Subcutaneous abdominal adipose tissue (tissue), 5 donors: ENCODE results near the gene PNLIPRP1.

Experiments
- H3K27ac ChIP-seq: one replicate; pipeline ENCODE4 v1.7.0; 2013; ENCODE audit warnings: low read depth, mild to moderate bottlenecking, inconsistent platforms, low read length, moderate library complexity
- H3K27me3 ChIP-seq, 5 donors: one replicate each; pipeline ENCODE4 v1.7.0; 2013; ENCODE audit warnings: low read length in 5 of 5, inconsistent platforms in 1 of 5; ENCODE audit not compliant: control insufficient read depth in 5 of 5, insufficient read depth in 4 of 5
- H3K36me3 ChIP-seq, 5 donors: one replicate each; pipeline ENCODE4 v1.7.0; 2013; ENCODE audit warnings: low read length in 5 of 5; ENCODE audit not compliant: control insufficient read depth in 5 of 5, insufficient read depth in 5 of 5
- H3K4me1 ChIP-seq, 5 donors: one replicate each; pipeline ENCODE4 v1.7.0; 2013; ENCODE audit warnings: low read length in 5 of 5, mild to moderate bottlenecking in 3 of 5, moderate library complexity in 1 of 5; ENCODE audit not compliant: control insufficient read depth in 5 of 5, insufficient read depth in 5 of 5
- H3K4me3 ChIP-seq, 5 donors: one replicate each; pipeline ENCODE4 v1.7.0; 2013; ENCODE audit warnings: low read length in 5 of 5, low read depth in 1 of 5
- H3K9ac ChIP-seq, 5 donors: one replicate each; pipeline ENCODE4 v1.7.0; 2013; ENCODE audit warnings: low read length in 5 of 5, mild to moderate bottlenecking in 4 of 5, moderate library complexity in 3 of 5
- H3K9me3 ChIP-seq, 5 donors: one replicate each; pipeline ENCODE4 v1.7.0; 2013; ENCODE audit warnings: low read length in 5 of 5; ENCODE audit not compliant: control insufficient read depth in 5 of 5
- donor health status: healthy.
- donor health status: healthy.
- donor health status: healthy.
- donor health status: healthy.
- donor health status: healthy.

The PNLIPRP1 gene

GRCh38 chr10:116590590-116591444 lies at the start of gene PNLIPRP1:
Gene PNLIPRP1 (plus strand): TSS chr10:116590959. CDS start chr10:116591130, 171 bp downstream.
- Histone ChIP-seq H3K27me3 (no peaks in the 10 kb centered on the region), H3K4me3 (no peak within 1 kb of the TSS), H3K9ac (no peak within 1 kb of the TSS), H3K27ac (no peak within 1 kb of the TSS), H3K9me3 (peaks cover 0 to 8% (median 5%) of the 10 kb centered on the region in 5 donors), H3K4me1 (no peaks in the 10 kb centered on the region), H3K36me3 (no peaks in the 10 kb centered on the region)

GRCh38 chr10:116542007-116542677 lies 48.6 kb upstream of the PNLIPRP1 start:
- no peak overlapping the region for H3K9ac ChIP-seq
- H3K4me1 ChIP-seq: no peaks in the 10 kb centered on the region
- H3K27ac ChIP-seq: no peak overlapping the region
- no peak overlapping the region for H3K4me3 ChIP-seq
- H3K27me3 ChIP-seq: no peaks in the 10 kb centered on the region
- H3K36me3 ChIP-seq: no peaks in the 10 kb centered on the region
- H3K9me3 ChIP-seq: peaks cover 0 to 4% (median 0%) of the 10 kb centered on the region in 5 donors

- H3K27ac ChIP-seq: no peak overlapping the region
- H3K9me3 ChIP-seq: no peaks in the 10 kb centered on the region
- no peak overlapping the region for H3K4me3 ChIP-seq
- no peaks in the 10 kb centered on the region for H3K4me1 ChIP-seq
- H3K36me3 ChIP-seq: no peaks in the 10 kb centered on the region
- no peaks in the 10 kb centered on the region for H3K27me3 ChIP-seq
- H3K9ac ChIP-seq: no peak overlapping the region
Measured at GRCh38 chr10:116545122-116545521, 45.6 kb upstream of the PNLIPRP1 start.

DNA sequence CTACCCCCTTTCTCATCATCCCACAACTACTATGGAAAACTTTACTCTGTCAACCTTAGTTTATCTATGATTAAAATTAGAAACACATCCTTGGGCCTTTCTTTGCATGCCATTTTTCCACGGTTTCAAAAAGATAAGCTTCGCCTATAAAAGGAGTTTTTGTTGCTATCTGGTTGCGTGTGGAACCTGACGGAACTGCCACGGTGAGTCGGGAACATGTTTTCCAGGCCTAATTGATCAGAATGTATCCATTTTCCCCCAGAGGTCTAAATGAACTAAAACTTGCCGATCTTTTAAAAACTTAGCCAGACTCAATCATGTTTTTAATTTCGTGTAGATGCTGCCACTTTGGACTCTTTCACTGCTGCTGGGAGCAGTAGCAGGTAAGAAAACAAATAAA lies 45.0 kb upstream of the PNLIPRP1 start, which contains the start of gene PNLIP:
Gene PNLIP, plus strand, starts transcription at position 176 of the 400 bp plus-strand sequence. Its CDS starts 162 bp downstream, at position 338.
- Histone ChIP-seq H3K27me3 (no peaks in the 10 kb centered on the region), H3K4me1 (no peaks in the 10 kb centered on the region), H3K36me3 (no peaks in the 10 kb centered on the region), H3K9ac (no peak within 1 kb of the TSS), H3K27ac (no peak within 1 kb of the TSS), H3K4me3 (no peak within 1 kb of the TSS), H3K9me3 (no peaks in the 10 kb centered on the region)

- H3K4me3 ChIP-seq: no peak overlapping the region
- H3K4me1 ChIP-seq: no peaks in the 10 kb centered on the region
- no peaks in the 10 kb centered on the region for H3K27me3 ChIP-seq
- no peaks in the 10 kb centered on the region for H3K36me3 ChIP-seq
- no peak overlapping the region for H3K27ac ChIP-seq
- no peaks in the 10 kb centered on the region for H3K9me3 ChIP-seq
- no peak overlapping the region for H3K9ac ChIP-seq
Measured at GRCh38 chr10:116548301-116548700, 42.5 kb upstream of the PNLIPRP1 start.

DNA sequence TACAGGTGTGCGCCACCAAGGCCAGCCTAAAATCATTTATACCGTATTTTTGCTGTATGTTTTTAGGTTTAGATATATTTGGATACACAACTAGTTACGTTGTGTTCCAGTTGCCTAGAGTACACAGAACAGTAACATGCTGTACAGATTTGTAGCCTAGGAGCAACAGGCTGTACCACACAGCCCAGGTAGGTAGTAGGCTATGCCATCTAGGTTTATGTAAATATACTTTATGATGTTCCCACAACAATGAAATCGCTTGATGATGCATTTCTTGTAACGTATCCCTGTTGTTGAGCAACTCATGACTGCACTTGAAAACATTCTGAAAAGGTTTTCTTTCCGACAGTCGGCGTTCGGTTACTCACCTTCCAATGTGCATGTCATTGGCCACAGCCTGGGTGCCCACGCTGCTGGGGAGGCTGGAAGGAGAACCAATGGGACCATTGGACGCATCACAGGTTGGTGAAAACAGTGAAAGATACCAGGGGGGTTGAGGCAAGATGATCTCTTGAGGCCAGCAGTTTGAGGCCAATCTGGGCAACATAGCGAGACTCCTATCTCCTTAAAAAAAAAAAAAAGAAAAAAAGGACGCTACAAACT lies 37.3 kb upstream of the PNLIPRP1 start:
- no peak overlapping the region for H3K9ac ChIP-seq
- H3K27ac ChIP-seq: no peak overlapping the region
- H3K4me3 ChIP-seq: no peak overlapping the region
- H3K36me3 ChIP-seq: no peaks in the 10 kb centered on the region
- no peaks in the 10 kb centered on the region for H3K4me1 ChIP-seq
- no peaks in the 10 kb centered on the region for H3K9me3 ChIP-seq
- no peaks in the 10 kb centered on the region for H3K27me3 ChIP-seq

DNA sequence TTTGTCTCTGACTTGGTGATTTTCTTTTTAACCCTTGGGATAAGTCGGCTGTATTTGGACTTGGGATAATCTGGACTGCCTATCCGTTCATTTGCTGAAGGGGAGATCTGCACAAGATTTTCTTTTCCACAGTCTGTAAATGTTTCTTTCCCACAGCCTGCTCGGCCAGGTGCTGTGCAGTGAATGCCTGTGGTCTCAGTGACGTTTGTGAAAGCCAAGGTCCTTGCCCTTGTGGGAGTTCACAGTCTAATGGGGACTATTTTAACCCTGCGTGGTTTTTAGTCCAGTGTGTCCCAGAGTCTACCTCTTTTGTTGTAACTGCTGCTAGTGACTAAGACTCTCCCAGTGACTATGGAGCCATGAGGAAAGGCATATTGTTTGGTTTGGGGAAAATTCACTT lies 36.1 kb upstream of the PNLIPRP1 start:
- H3K9me3 ChIP-seq: no peaks in the 10 kb centered on the region
- no peak overlapping the region for H3K9ac ChIP-seq
- no peak overlapping the region for H3K27ac ChIP-seq
- H3K4me3 ChIP-seq: no peak overlapping the region
- H3K36me3 ChIP-seq: no peaks in the 10 kb centered on the region
- no peaks in the 10 kb centered on the region for H3K27me3 ChIP-seq
- H3K4me1 ChIP-seq: no peaks in the 10 kb centered on the region

DNA sequence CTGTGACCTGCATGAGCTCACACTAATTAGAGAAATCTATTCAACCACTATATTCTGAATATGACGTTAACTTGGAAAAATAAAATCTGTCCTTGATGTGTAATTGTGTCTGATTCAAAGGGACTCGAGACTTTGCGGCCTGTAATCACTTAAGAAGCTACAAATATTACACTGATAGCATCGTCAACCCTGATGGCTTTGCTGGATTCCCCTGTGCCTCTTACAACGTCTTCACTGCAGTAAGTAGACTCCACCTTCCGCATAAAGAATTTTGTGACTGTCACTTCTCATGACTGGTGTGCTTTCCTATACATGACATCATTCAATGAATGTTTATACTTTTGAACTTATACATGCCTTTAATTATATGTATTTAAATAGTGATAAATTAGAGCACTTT lies 34.9 kb upstream of the PNLIPRP1 start:
- Histone ChIP-seq H3K27ac (no peak overlapping the region), H3K27me3 (no peaks in the 10 kb centered on the region), H3K9ac (no peak overlapping the region), H3K36me3 (no peaks in the 10 kb centered on the region), H3K9me3 (no peaks in the 10 kb centered on the region), H3K4me3 (no peak overlapping the region), H3K4me1 (no peaks in the 10 kb centered on the region)

DNA sequence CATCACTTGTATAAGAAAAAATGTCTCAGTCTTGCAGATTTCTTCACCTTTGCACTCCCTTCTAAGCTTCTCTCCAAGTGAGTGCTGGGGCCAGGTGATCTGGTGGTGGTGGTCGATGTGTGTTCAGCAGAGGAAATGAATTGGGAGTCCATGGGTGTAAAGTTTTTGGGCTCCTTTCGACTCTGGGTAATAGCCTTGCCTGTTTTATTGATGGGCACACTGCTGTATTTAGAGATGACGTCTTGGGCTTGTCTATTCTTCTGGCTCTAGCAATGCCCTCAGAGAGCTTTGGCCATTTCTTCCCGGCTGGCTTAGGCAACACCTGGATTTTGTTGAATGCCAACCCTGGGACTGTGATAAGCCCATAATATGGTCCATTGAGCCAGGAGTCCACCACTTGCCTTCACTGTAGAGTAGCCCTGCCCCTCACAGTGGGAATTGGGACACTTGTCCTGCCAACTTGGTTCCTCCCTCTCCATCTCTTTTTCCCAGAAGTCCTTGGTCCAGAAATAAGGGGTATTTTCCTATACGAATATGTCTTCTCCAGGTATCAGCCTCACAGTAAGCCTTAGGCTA lies 33.4 kb upstream of the PNLIPRP1 start:
- H3K9me3 ChIP-seq: no peaks in the 10 kb centered on the region
- H3K9ac ChIP-seq: no peak overlapping the region
- H3K27me3 ChIP-seq: peaks cover 0 to 4% (median 0%) of the 10 kb centered on the region in 5 donors
- no peak overlapping the region for H3K4me3 ChIP-seq
- no peak overlapping the region for H3K27ac ChIP-seq
- no peaks in the 10 kb centered on the region for H3K4me1 ChIP-seq
- H3K36me3 ChIP-seq: no peaks in the 10 kb centered on the region

DNA sequence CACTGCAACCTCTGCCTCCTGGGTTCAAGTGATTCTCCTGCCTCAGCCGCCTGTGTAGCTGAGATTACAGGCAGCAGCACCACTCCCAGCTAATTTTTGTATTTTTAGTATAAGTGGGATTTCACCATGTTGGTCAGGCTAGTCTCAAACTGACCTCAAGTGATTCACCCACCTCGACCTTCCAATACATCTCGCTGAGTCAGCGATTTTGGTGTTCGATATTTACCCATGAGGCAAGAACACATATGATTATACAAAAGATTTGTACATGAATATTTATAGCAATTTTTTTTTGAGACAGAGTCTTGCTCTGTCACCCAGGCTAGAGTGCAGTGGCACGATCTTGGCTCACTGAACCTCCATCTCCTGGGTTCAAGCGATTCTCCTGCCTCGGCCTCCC lies 25.2 kb upstream of the PNLIPRP1 start:
- peaks cover 0 to 4% (median 0%) of the 10 kb centered on the region in 5 donors for H3K27me3 ChIP-seq
- H3K9ac ChIP-seq: no peak overlapping the region
- H3K4me1 ChIP-seq: no peaks in the 10 kb centered on the region
- H3K4me3 ChIP-seq: no peak overlapping the region
- H3K36me3 ChIP-seq: no peaks in the 10 kb centered on the region
- H3K9me3 ChIP-seq: no peaks in the 10 kb centered on the region
- H3K27ac ChIP-seq: no peak overlapping the region
